Heart left ventricle (tissue), 16 donors: Measurements from ENCODE around the gene ATPAF1. TPM values are rescaled to one million over a fixed set of nuclear protein-coding genes. Genes with fewer than 3 reads are reported as not detected.

Source experiments
- ATAC-seq, 4 donors: fragments of 200-7000 bp; cut with Tn5 transposase; one replicate each; pipeline ENCODE4 v1.9.1; 2020 to 2022; ENCODE audit warnings: moderate library complexity in 4 of 4, mild to moderate bottlenecking in 3 of 4, moderate number of reproducible peaks in 1 of 4
- DNase-seq, 5 donors: peaks; one replicate each; pipeline ENCODE4 v3.0.0-alpha.2; 2020
- H3K27ac ChIP-seq, 12 donors: fragments of 200-600 bp; sonication (generic) in 4 of 12; one replicate each; pipeline versions ENCODE4 v1.5.0 to v1.8.0; 2016 to 2022; ENCODE audit warnings: mild to moderate bottlenecking in 2 of 12
- H3K27me3 ChIP-seq, 9 donors: fragments of 200-600 bp; sonication (generic) in 2 of 9; one replicate each; pipeline versions ENCODE4 v1.5.1 to v1.8.0; 2016 to 2022; ENCODE audit warnings: mild to moderate bottlenecking in 3 of 9
- H3K36me3 ChIP-seq, 9 donors: fragments of 200-600 bp; sonication (generic) in 2 of 9; one replicate each; pipeline versions ENCODE4 v1.5.0 to v1.8.0; 2018 to 2022; ENCODE audit warnings: mild to moderate bottlenecking in 2 of 9
- H3K4me1 ChIP-seq, 12 donors: fragments of 200-600 bp; sonication (generic) in 4 of 12; one replicate each; pipeline versions ENCODE4 v1.5.0 to v1.8.0; 2016 to 2022; ENCODE audit warnings: mild to moderate bottlenecking in 3 of 12
- H3K4me3 ChIP-seq, 12 donors: fragments of 200-600 bp; sonication (generic) in 4 of 12; one replicate each; pipeline versions ENCODE4 v1.5.0 to v1.8.0; 2017 to 2022; ENCODE audit warnings: mild to moderate bottlenecking in 9 of 12, moderate library complexity in 4 of 12
- H3K9me3 ChIP-seq, 12 donors: fragments of 200-600 bp; sonication (generic) in 4 of 12; one replicate each; pipeline versions ENCODE4 v1.5.0 to v1.8.0; 2016 to 2022; ENCODE audit warnings: mild to moderate bottlenecking in 1 of 12
- POLR2A ChIP-seq, 2 donors: fragments of 450-650 bp; IDR thresholded peaks; one replicate each; pipeline ENCODE4 v1.6.1; 2017; ENCODE audit warnings: antibody characterized with exemption in 2 of 2, mild to moderate bottlenecking in 2 of 2, moderate library complexity in 2 of 2
- WGBS, 4 donors: extraction: QIAGEN DNeasy Blood & Tissue Kit in 2 of 4; methylation state at CpG; one replicate each; pipeline versions ENCODE4 v1.1.5 to v1.1.7; 2013 to 2018; 5-methylcytosine and 5-hydroxymethylcytosine counted together
- intact Hi-C, 10 donors: fragments of 100-400 bp; cut with DNase I; formaldehyde crosslinking; loops; one replicate each; pipeline versions ENCODE4 v1.11.1 to v1.14.2; 2022
- polyA plus RNA-seq, 2 donors: library from polyadenylated mRNA; stranded (reverse); fragments of 200-250 nt; gene quantifications; one replicate each; pipeline ENCODE4 v1.2.3, GENCODE V29; 2013
- total RNA-seq, 9 donors: library from RNA; depleted of rRNA in 2 of 9; stranded (reverse); fragments of >200 nt in 2 of 9; fragmentation: NEBNext Ultra II Directional in 3 of 9; extraction: Animal tissue kit (Norgen Biotek cat#: 25700) in 3 of 9; gene quantifications; one replicate each; pipeline versions ENCODE4 v1.1.0 to v1.2.4, GENCODE V29; 2016 to 2023
- TF ChIP-seq, protein P1 (sequence below), 12 donors: fragments of 200-600 bp; sonication (generic) in 4 of 12; IDR thresholded peaks; one replicate each; pipeline versions ENCODE4 v1.5.0 to v1.8.0; 2018 to 2022; ENCODE audit warnings: antibody characterized with exemption in 12 of 12, mild to moderate bottlenecking in 5 of 12
- donor health status: ischemic (EF 13 %, LVEDD 7.1; RV severe dilation, severe dysfunction).
- donor health status: healthy with polysubstance abuse.
- donor health status: DM: no; HTN: yes; CAD: no.
- donor health status: DM: no; HTN: no; CAD: no.
- donor health status: ischemic (EF 25% LVEDD 6.9; RV normal size, moderate dysfunction).
- donor health status: ischemic (EF 25% LVEDD 5.7; RV mildly dilated, moderate dysfunction).
- donor health status: healthy.
- donor health status: DM: yes; HTN: yes; CAD: no.
- donor health status: ischemic (EF 35%, LVEDD 5.7; RV mildly dilated, moderate dysfunction).
- donor health status: nonischemic (EF 11% LVEDD 7.7; RV severe dilation, severe dysfunction).
- donor health status: DM: yes; HTN: yes; CAD: no.
- donor health status: PGD.
- donor health status: ischemic (EF 29% LVEDD 5.4; RV normal size, mild dysfunction).
- donor health status: nonischemic (EF 23%, LVEDD 6.1; RV moderate dilation, normal function).

ATPAF1 gene
- total and polyA plus RNA-seq, 11 donors = 96.8 to 263 (median 179) TPM

DNA sequence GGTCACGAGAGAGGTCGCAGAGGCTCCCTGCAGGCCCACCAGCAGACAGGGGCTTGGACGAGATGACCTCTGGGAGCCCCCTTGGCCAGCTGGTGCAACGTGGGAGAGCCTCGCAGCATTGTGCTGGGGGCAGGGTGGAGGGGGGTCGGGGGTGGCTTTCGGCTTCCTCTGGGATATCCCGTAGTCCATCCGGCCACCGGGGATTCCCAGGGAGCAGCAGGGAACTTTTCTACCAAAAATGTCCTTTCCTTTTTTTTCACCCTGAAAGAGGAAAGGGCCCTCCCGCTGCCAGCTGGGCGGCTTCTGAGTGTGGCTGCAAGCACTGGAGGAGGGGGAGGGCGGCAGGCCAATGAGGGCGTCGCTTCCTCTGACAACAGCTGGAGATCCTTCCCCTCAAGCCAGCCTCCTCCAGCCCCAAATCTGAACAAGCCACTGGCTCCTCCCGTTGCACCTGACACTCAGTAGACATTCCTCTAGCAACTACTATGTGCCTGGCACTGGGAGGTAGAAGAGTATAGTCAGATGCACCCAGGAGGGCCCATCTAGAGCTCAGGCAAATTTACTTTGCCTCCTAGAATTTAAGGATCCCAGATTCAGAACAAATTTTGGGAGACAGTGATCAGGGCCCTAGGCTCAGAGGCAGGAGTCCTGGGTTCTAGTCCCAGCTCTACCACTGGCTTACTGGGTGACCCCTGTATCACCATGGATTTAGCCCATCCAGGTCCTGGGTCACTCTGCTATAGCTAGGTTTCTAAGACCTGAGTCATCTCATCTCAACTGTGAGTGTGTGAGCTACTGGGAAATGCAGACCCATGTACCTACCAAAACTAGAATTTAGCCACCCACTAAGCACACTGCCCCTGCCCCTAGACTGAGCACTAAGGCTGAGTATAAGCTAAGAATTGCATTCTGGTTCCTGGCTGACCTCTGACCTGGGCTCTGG, 54.2 kb downstream of the ATPAF1 start:
- H3K4me1 ChIP-seq = peaks cover 7 to 62% (median 54%) of the 10 kb centered on the region in 12 donors
- H3K27me3 ChIP-seq = no peaks in the 10 kb centered on the region
- intact Hi-C loops = loop anchor here in 3 of 10 donors (10.0 kb wide), 2 partner anchors 51 to 101 kb away; partner anchors contain the start of genes EFCAB14 (in 2 of the 3) and ATPAF1 (in 1 of the 3)
- 7 to 15% (median 10%) methylated on average over 12 to 16 of the region's 16 CpGs for WGBS, 4 donors
- no peaks in the 10 kb centered on the region for H3K9me3 ChIP-seq
- TF ChIP-seq, protein P1, sequence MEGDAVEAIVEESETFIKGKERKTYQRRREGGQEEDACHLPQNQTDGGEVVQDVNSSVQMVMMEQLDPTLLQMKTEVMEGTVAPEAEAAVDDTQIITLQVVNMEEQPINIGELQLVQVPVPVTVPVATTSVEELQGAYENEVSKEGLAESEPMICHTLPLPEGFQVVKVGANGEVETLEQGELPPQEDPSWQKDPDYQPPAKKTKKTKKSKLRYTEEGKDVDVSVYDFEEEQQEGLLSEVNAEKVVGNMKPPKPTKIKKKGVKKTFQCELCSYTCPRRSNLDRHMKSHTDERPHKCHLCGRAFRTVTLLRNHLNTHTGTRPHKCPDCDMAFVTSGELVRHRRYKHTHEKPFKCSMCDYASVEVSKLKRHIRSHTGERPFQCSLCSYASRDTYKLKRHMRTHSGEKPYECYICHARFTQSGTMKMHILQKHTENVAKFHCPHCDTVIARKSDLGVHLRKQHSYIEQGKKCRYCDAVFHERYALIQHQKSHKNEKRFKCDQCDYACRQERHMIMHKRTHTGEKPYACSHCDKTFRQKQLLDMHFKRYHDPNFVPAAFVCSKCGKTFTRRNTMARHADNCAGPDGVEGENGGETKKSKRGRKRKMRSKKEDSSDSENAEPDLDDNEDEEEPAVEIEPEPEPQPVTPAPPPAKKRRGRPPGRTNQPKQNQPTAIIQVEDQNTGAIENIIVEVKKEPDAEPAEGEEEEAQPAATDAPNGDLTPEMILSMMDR (IDR thresholded peaks at IDR 0.05) = no peak
- TF ChIP-seq POLR2A (IDR thresholded peaks at IDR 0.05) = no peak
- peak overlapping the region; percentile 47 to 97 (median 75) for H3K27ac ChIP-seq
- peak; percentile 57 to 83 (median 67) for ATAC-seq
- peak; percentile 92 to 96 (median 94) for DNase-seq
- H3K4me3 ChIP-seq = peak overlapping the region in 10 of 12 donors; percentile 16 to 82 (median 34)
- peaks cover 0 to 42% (median 28%) of the 10 kb centered on the region in 9 donors for H3K36me3 ChIP-seq

DNA sequence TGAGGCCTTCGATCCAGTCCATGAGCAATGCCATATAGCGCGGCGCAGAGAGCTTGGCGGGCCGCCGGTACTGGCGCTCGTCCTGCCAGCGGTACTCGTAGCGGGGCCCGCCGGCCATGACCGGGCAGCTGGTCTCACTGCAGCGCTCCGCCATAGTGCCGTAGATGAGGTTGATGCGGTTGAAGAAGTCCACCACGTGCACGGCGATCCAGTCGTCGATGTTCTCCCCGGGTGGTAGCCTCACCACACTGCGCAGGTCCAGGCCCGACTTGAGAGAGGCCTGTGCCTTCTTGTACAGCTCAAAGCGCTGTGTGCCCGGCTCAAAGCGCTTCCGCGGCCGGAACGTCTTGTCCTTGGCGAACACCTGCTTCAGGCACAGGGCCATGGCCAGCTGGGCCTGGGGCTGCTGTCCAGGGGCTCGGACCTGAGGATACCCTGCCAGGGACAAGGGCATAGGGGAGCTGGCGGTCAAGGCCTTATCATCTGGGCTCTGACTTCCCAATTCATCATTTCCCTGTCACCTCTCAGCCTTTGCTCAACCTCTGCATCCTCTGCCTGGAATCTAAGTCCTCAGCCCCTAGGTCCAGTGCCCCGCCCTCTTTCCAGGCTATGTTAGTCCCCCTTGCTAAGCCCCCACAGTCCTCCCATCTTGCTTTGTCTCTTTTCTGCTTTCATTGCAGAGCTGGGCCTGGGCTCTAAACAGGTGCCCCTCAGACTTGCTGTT, 55.1 kb downstream of the ATPAF1 start:
- DNase-seq = peak in 1 of 5 donors; percentile 74
- Histone ChIP-seq H3K27ac (peak overlapping the region; percentile 47 to 97 (median 73)), H3K27me3 (no peaks in the 10 kb centered on the region), H3K4me1 (peaks cover 7 to 66% (median 57%) of the 10 kb centered on the region in 12 donors), H3K9me3 (no peaks in the 10 kb centered on the region), H3K4me3 (peak overlapping the region in 9 of 12 donors; percentile 25 to 82 (median 35)), H3K36me3 (peaks cover 0 to 50% (median 36%) of the 10 kb centered on the region in 9 donors)
- intact Hi-C loops = loop anchor here in 3 of 10 donors (10.0 kb wide), 2 partner anchors 52 to 102 kb away; partner anchors contain the start of genes EFCAB14 (in 2 of the 3) and ATPAF1 (in 1 of the 3)
- ATAC-seq = no peak
- TF ChIP-seq POLR2A (IDR thresholded peaks at IDR 0.05) = no peak
- TF ChIP-seq, protein P1 (IDR thresholded peaks at IDR 0.05) = no peak
- 80 to 93% (median 89%) methylated on average over 30 to 38 of the region's 38 CpGs for WGBS, 4 donors

DNA sequence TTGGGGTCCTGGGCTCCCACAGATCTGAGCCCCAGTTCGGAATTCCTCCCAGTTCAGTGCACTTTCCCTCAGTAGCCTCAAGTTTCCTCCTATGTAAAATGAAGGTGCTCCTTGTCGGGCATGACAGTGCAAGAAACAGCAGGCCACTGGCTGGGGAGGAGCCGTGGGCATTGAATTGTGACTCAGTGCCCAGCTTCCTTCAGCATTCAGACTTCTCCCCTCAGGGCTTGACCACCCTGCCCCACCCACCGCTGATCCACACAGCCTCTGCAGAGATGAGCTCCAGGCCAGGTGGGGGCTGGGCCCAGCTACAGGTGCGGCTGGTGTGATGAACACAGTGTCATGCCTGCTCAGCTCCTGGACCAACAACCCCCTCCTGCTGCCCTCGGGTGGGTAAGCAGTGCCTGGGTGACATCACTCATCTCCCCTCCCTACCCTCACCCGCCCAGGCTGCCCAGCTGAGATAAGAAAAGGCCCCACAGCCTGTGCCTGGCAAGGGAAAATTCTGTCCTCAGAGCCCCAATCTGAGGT, 56.4 kb downstream of the ATPAF1 start:
- WGBS, 4 donors = 62 to 73% (median 71%) methylated on average over 6 to 7 of the region's 7 CpGs
- peak overlapping the region in 5 of 12 donors; percentile 21 to 42 (median 30) for H3K27ac ChIP-seq
- DNase-seq = no peak
- peaks cover 0 to 54% (median 38%) of the 10 kb centered on the region in 9 donors for H3K36me3 ChIP-seq
- no peak for TF ChIP-seq POLR2A (IDR thresholded peaks at IDR 0.05)
- TF ChIP-seq, protein P1 (IDR thresholded peaks at IDR 0.05) = no peak
- intact Hi-C loops = loop anchor here in 3 of 10 donors (10.0 kb wide), 2 partner anchors 53 to 103 kb away; partner anchors contain the start of genes EFCAB14 (in 2 of the 3) and ATPAF1 (in 1 of the 3)
- no peak for ATAC-seq
- no peaks in the 10 kb centered on the region for H3K27me3 ChIP-seq
- peak overlapping the region in 1 of 12 donors; percentile 7 for H3K4me3 ChIP-seq
- H3K9me3 ChIP-seq = no peaks in the 10 kb centered on the region
- H3K4me1 ChIP-seq = peaks cover 7 to 70% (median 62%) of the 10 kb centered on the region in 12 donors
